DOHH2 (cell line): ENCODE results near the gene SEPTIN7.
A peak's percentile ranks its signal among the peaks of the same experiment; 100 is the strongest.

Experiments used
- H3F3A ChIP-seq: fragments of 200-600 bp; sonication (generic), shearing (Covaris generic); 2 replicates; pipeline ENCODE4 v1.6.0; 2016; ENCODE audit warnings: antibody characterized with exemption, mild to moderate bottlenecking; ENCODE audit not compliant: control insufficient read depth, insufficient read depth
- H3K27ac ChIP-seq: fragments of 200-600 bp; sonication (generic); 2 replicates; pipeline ENCODE4 v1.5.1; 2014; ENCODE audit warnings: low read depth, mild to moderate bottlenecking, low read length, moderate library complexity
- H3K27me3 ChIP-seq: fragments of 200-600 bp; sonication (generic); 2 replicates; pipeline ENCODE4 v1.6.1; 2014; ENCODE audit warnings: mild to moderate bottlenecking, low read length, mixed read lengths; ENCODE audit not compliant: control insufficient read depth
- H3K36me3 ChIP-seq: fragments of 200-600 bp; sonication (generic); 2 replicates; pipeline ENCODE4 v1.6.1; 2014; ENCODE audit warnings: mild to moderate bottlenecking, low read length, moderate library complexity, mixed read lengths; ENCODE audit not compliant: control insufficient read depth
- H3K4me1 ChIP-seq: fragments of 200-600 bp; sonication (generic); 2 replicates; pipeline ENCODE4 v1.6.1; 2014; ENCODE audit warnings: mild to moderate bottlenecking, low read length, mixed read lengths; ENCODE audit not compliant: control insufficient read depth
- H3K4me2 ChIP-seq: fragments of 200-600 bp; sonication (generic); 2 replicates; pipeline ENCODE4 v1.6.0; 2014; ENCODE audit warnings: mild to moderate bottlenecking, low read length, moderate library complexity
- H3K4me3 ChIP-seq: fragments of 200-600 bp; sonication (generic); 2 replicates; pipeline ENCODE4 v1.5.1; 2014; ENCODE audit warnings: mild to moderate bottlenecking, low read length, mixed read lengths
- H3K79me2 ChIP-seq: fragments of 200-600 bp; sonication (generic); 2 replicates; pipeline ENCODE4 v1.6.1; 2014; ENCODE audit warnings: mild to moderate bottlenecking, low read length, mixed read lengths; ENCODE audit not compliant: control insufficient read depth
- H3K9me2 ChIP-seq: fragments of 200-600 bp; sonication (generic); replicated peaks from 2 replicates; pipeline ENCODE4 v1.6.1; 2014; ENCODE audit warnings: mild to moderate bottlenecking, low read length, mixed read lengths; ENCODE audit not compliant: control insufficient read depth
- H3K9me3 ChIP-seq: fragments of 200-600 bp; sonication (generic); 2 replicates; pipeline ENCODE4 v1.6.1; 2014; ENCODE audit warnings: antibody characterized with exemption, low read length, mixed read lengths; ENCODE audit not compliant: control insufficient read depth, insufficient read depth
- H4K20me1 ChIP-seq: fragments of 200-600 bp; sonication (generic); 2 replicates; pipeline ENCODE4 v1.6.0; 2014; ENCODE audit warnings: low read depth, mild to moderate bottlenecking, antibody characterized with exemption, low read length, moderate library complexity; ENCODE audit not compliant: control insufficient read depth, insufficient read depth
- CTCF ChIP-seq: fragments of 200-600 bp; sonication (generic); IDR thresholded peaks from one replicate; pipeline ENCODE4 v1.5.1; 2014; ENCODE audit warnings: antibody characterized with exemption, mild to moderate bottlenecking, low read depth, low read length; ENCODE audit not compliant: poor library complexity, severe bottlenecking
- EZH2phosphoT487 ChIP-seq: fragments of 200-600 bp; sonication (generic); IDR thresholded peaks from 2 replicates; pipeline ENCODE4 v1.6.1; 2017; ENCODE audit warnings: borderline replicate concordance, mild to moderate bottlenecking, antibody characterized with exemption, low read length, moderate library complexity, mixed read lengths

SEPTIN7 gene

DNA sequence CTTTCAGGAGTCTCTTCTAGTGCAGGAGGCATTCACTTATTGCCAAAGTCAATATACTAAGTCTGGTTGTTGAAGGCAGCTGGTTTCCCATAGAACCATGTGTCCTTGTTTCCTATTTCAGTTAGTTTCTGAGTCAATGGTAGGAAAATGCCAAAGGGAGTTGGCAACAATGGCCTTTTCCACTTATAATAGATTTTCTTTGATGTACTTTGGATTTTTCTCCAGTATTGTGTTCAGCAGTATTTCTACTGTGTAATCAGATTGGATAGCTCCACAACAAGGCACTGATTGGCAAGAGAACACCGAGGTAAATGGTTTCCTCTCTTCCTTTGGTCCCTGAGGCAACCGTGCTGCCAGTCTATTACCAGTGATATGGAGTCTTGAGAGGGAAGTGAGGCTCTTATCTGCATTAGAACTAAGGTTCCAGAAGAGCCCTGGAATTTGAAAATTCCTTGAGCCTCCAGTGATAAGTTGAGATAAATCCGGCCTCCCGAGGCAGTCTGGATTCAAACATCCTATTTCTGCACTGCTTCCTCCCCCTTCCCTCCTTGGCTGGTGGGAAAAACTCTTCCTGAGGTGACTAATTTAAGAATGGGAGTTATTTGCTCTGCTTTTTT, 7.9 kb upstream of the SEPTIN7 start:
- no peak overlapping the region for H3K4me3 ChIP-seq
- peaks cover 3% of the 10 kb centered on the region; the same call in 1 of the 2 replicates for H3K9me3 ChIP-seq
- TF ChIP-seq EZH2phosphoT487 (no peak), CTCF (no peak)
- H3K4me1 ChIP-seq = peaks cover 4% of the 10 kb centered on the region; the same call in 1 of the 2 replicates
- H4K20me1 ChIP-seq = no peaks in the 10 kb centered on the region
- no peaks in the 10 kb centered on the region for H3K27me3 ChIP-seq
- H3F3A ChIP-seq = no peaks in the 10 kb centered on the region
- H3K27ac ChIP-seq = no peak overlapping the region
- peaks cover 8% of the 10 kb centered on the region for H3K79me2 ChIP-seq
- H3K9me2 ChIP-seq = no peaks in the 10 kb centered on the region
- H3K36me3 ChIP-seq = no peaks in the 10 kb centered on the region
- no peak overlapping the region for H3K4me2 ChIP-seq

DNA sequence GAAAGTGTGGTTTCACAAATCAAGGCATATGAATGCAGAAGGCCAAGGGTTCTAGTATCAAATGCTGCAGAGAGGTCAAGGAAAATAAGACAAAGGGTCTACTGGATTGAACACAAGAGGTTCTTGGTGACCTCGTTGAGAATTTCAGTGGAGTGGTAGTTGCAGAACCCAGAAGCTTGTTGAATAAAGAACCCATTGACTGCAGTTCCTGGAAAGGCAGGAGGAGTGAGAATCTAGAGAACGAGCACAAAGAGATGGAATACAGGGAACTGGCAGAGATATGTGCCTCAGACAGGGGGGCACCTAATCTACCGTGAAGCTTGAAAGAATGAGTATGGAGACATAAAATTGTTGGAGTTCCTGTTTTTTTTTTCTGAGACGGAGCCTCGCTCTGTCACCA, 3.5 kb upstream of the SEPTIN7 start:
- Histone ChIP-seq H3F3A (peaks cover 5% of the 10 kb centered on the region), H4K20me1 (peaks cover 3% of the 10 kb centered on the region), H3K27ac (no peak overlapping the region), H3K4me1 (peaks cover 15% of the 10 kb centered on the region), H3K4me3 (no peak overlapping the region), H3K4me2 (no peak overlapping the region), H3K79me2 (peaks cover 42% of the 10 kb centered on the region), H3K9me3 (no peaks in the 10 kb centered on the region), H3K36me3 (peaks cover 13% of the 10 kb centered on the region; the same call in 1 of the 2 replicates), H3K27me3 (no peaks in the 10 kb centered on the region), H3K9me2 (no peaks in the 10 kb centered on the region)
- TF ChIP-seq EZH2phosphoT487 (no peak), CTCF (no peak)

GRCh38 chr7:35799846-35800717, 775 bp upstream of the SEPTIN7 start:
- H3K9me2 ChIP-seq = no peaks in the 10 kb centered on the region
- TF ChIP-seq EZH2phosphoT487 = no peak
- peak; percentile 28 for TF ChIP-seq CTCF
- peak overlapping the region; percentile 51 for H3K4me2 ChIP-seq
- H3K36me3 ChIP-seq = peaks cover 41% of the 10 kb centered on the region
- H3K9me3 ChIP-seq = no peaks in the 10 kb centered on the region
- peak overlapping the region; percentile 89 for H3K27ac ChIP-seq
- no peaks in the 10 kb centered on the region for H3K27me3 ChIP-seq
- peaks cover 30% of the 10 kb centered on the region for H4K20me1 ChIP-seq
- H3K4me1 ChIP-seq = peaks cover 42% of the 10 kb centered on the region
- H3K4me3 ChIP-seq = peak overlapping the region; percentile 83
- peaks cover 70% of the 10 kb centered on the region for H3K79me2 ChIP-seq
- peaks cover 6% of the 10 kb centered on the region for H3F3A ChIP-seq
